HepG2 (cell line): Measurements from ENCODE around the gene TIMM44. TPM values are rescaled to one million over a fixed set of nuclear protein-coding genes. Genes with fewer than 3 reads are reported as not detected.

Experiments used
- AFF4 ChIP-seq: sonication (generic); formaldehyde crosslinking; IDR thresholded peaks from 2 replicates; pipeline ENCODE4 v1.4.0; 2020; ENCODE audit warnings: missing genetic modification reagents
- AGO1 ChIP-seq: fragments of 200-400 bp; formaldehyde crosslinking; IDR thresholded peaks from 2 replicates; pipeline ENCODE4 v1.6.1; 2017; ENCODE audit warnings: mild to moderate bottlenecking, low read depth, low read length, moderate library complexity; ENCODE audit not compliant: poor library complexity, severe bottlenecking
- ARID5B ChIP-seq: IDR thresholded peaks from 2 replicates; pipeline ENCODE4 v1.4.0; 2020; ENCODE audit warnings: mild to moderate bottlenecking, missing genetic modification reagents
- HOXA7 ChIP-seq: sonication (generic); formaldehyde crosslinking; IDR thresholded peaks from 2 replicates; pipeline ENCODE4 v1.8.1; 2022; ENCODE audit warnings: mild to moderate bottlenecking, missing genetic modification reagents, moderate library complexity
- MNT ChIP-seq: fragments of 450-650 bp; IDR thresholded peaks from 2 replicates; pipeline ENCODE4 v1.6.1; 2016
- NAIF1 ChIP-seq: sonication (generic); formaldehyde crosslinking; IDR thresholded peaks from 2 replicates; pipeline ENCODE4 v1.5.0; 2020; ENCODE audit warnings: mild to moderate bottlenecking, missing genetic modification reagents, borderline replicate concordance
- NFRKB ChIP-seq: fragments of 450-650 bp; IDR thresholded peaks from 2 replicates; pipeline ENCODE4 v1.6.1; 2017
- REST ChIP-seq, 2 experiments: IDR thresholded peaks; 2 replicates each; pipeline ENCODE4 v1.6.1; 2011 to 2012; ENCODE audit warnings: low read length in 2 of 2, borderline replicate concordance in 1 of 2, low read depth in 1 of 2, mild to moderate bottlenecking in 1 of 2, moderate library complexity in 1 of 2
- THAP7 ChIP-seq: sonication (generic); formaldehyde crosslinking; IDR thresholded peaks from 2 replicates; pipeline ENCODE4 v1.8.1; 2023; ENCODE audit warnings: mild to moderate bottlenecking, missing genetic modification reagents
- XRCC5 ChIP-seq: fragments of 200-400 bp; formaldehyde crosslinking; optimal IDR thresholded peaks from 2 replicates; pipeline ENCODE3; 2017; ENCODE audit warnings: mild to moderate bottlenecking, low read length
- ZFY ChIP-seq: sonication (generic); formaldehyde crosslinking; IDR thresholded peaks from 2 replicates; pipeline ENCODE4 v1.4.0; 2020; ENCODE audit warnings: missing genetic modification reagents
- ZNF121 ChIP-seq: sonication (generic); formaldehyde crosslinking; IDR thresholded peaks from 2 replicates; pipeline ENCODE4 v1.5.0; 2020; ENCODE audit warnings: mild to moderate bottlenecking, missing genetic modification reagents
- ZNF205 ChIP-seq: IDR thresholded peaks from 2 replicates; pipeline ENCODE4 v1.6.1; 2018; ENCODE audit warnings: missing biosample characterization, missing genetic modification reagents
- ZNF34 ChIP-seq: sonication (generic); formaldehyde crosslinking; IDR thresholded peaks from 2 replicates; pipeline ENCODE4 v1.4.0; 2020; ENCODE audit warnings: mild to moderate bottlenecking, missing genetic modification reagents, borderline replicate concordance
- polyA plus RNA-seq, 8 experiments: library from polyadenylated mRNA; depleted of rRNA in 3 of 8; stranded (reverse) in 7 of 8; unstranded in 1 of 8; fragments of >200 nt; fragmentation: Illumina TruSeq in 4 of 8; extraction: Trizol in 4 of 8; gene quantifications; 2 replicates each; pipeline versions ENCODE4 v1.2.1 to v1.2.3, GENCODE V29; 2011 to 2016; ENCODE audit warnings: low read depth in 4 of 8, missing spikeins in 1 of 8, mixed read lengths in 1 of 8; ENCODE audit not compliant: insufficient read depth in 1 of 8
- total RNA-seq, 5 experiments: library from RNA; depleted of rRNA; stranded (reverse); fragments of >200 nt; fragmentation: Illumina TruSeq; extraction: Trizol; gene quantifications; 2 replicates each; pipeline ENCODE4 v1.2.3, GENCODE V29; 2016; ENCODE audit warnings: low read depth in 1 of 5

Gene TIMM44
- total and polyA plus RNA-seq, 2 of the 13 experiments (the other 11 are each of a cell fraction or from before 2014, with no cell fraction given): 42.9 to 72.6 TPM

GRCh38 chr19:7903244-7904073 is 40.0 kb downstream of the TIMM44 start, which contains the start of gene MAP2K7 (continued):
- TF ChIP-seq ZNF34 (CRISPR knock-in tag): 0 out of 2 replicates have a peak, but pooled peaks have one; percentile 52
- TF ChIP-seq ZNF121 (CRISPR knock-in tag): peak; percentile 51; the same call in 1 of the 2 replicates
- peak; percentile 65 for TF ChIP-seq AGO1
- TF ChIP-seq ZFY (CRISPR knock-in tag): peak; percentile 87
- no peak for TF ChIP-seq AFF4 (CRISPR knock-in tag)
- TF ChIP-seq XRCC5: peak; percentile 83
- no peak for TF ChIP-seq NFRKB
- TF ChIP-seq THAP7 (CRISPR knock-in tag): peak; percentile 74
- peak; percentile 41; the same call in 1 of the 2 replicates for TF ChIP-seq ARID5B (CRISPR knock-in tag)
- TF ChIP-seq HOXA7 (CRISPR knock-in tag): no peak
- peak; percentile 89 for TF ChIP-seq MNT
- TF ChIP-seq NAIF1 (CRISPR knock-in tag): no peak
- peak in 1 of 2 experiments; percentile 52; a peak in 1 of 4 replicates for TF ChIP-seq REST (IDR thresholded peaks at IDR 0.05; ENCODE audit: borderline replicate concordance in 1 of 2, low read depth in 1 of 2, low read length in 2 of 2)
- peak; percentile 47; the same call in 1 of the 2 replicates for TF ChIP-seq ZNF205 (CRISPR knock-in tag)
